GM19468 (cell line): ENCODE data around the gene CGB3.

Experiments used
- ATAC-seq: cut with Tn5 transposase; IDR thresholded peaks from one replicate; pipeline ENCODE4 v1.9.1; 2021; ENCODE audit warnings: mild to moderate bottlenecking, moderate library complexity, moderate number of reproducible peaks; ENCODE audit not compliant: unreplicated experiment; ENCODE audit errors: extremely low read depth

Gene CGB3

GRCh38 chr19:48991011-48991609 lies 33.0 kb downstream of the CGB3 start:
- no peak for ATAC-seq

GRCh38 chr19:48990400-48990799 lies 33.7 kb downstream of the CGB3 start:
- ATAC-seq = no peak

- ATAC-seq = no peak
These were observed 34.3 kb downstream of the CGB3 start for GRCh38 chr19:48989701-48990291.

GRCh38 chr19:48988860-48989259 lies 35.3 kb downstream of the CGB3 start:
- no peak for ATAC-seq

GRCh38 chr19:48988286-48988685 lies 35.8 kb downstream of the CGB3 start:
- no peak for ATAC-seq

- ATAC-seq = no peak
These were observed 36.8 kb downstream of the CGB3 start for GRCh38 chr19:48987323-48987722.

GRCh38 chr19:48986211-48986610 lies 37.9 kb downstream of the CGB3 start:
- ATAC-seq = no peak

GRCh38 chr19:48985711-48986110 lies 38.4 kb downstream of the CGB3 start:
- ATAC-seq = no peak

GRCh38 chr19:48982280-48982679 lies 41.9 kb downstream of the CGB3 start:
- ATAC-seq = no peak

- ATAC-seq = no peak
These were observed 47.1 kb downstream of the CGB3 start for GRCh38 chr19:48977061-48977460.

GRCh38 chr19:48975947-48976847 lies 47.9 kb downstream of the CGB3 start:
- ATAC-seq = no peak
